Vagina (tissue), 2 donors: ENCODE measurements around the gene TRIM47. TPM values are rescaled to one million over a fixed set of nuclear protein-coding genes. Genes with fewer than 3 reads are reported as not detected.

ENCODE experiments used
- DNase-seq, 2 donors: peaks; one replicate each; pipeline ENCODE4 v3.0.0-alpha.2; 2017; ENCODE audit errors: extremely low spot score in 2 of 2
- H3K27ac ChIP-seq: fragments of 200-600 bp; sonication (generic); one replicate; pipeline ENCODE4 v1.5.1; 2019
- H3K27me3 ChIP-seq: fragments of 200-600 bp; sonication (generic); one replicate; pipeline ENCODE4 v1.5.1; 2019
- H3K36me3 ChIP-seq, 2 donors: fragments of 200-600 bp; sonication (generic); one replicate each; pipeline ENCODE4 v1.5.1; 2017 to 2019
- H3K4me1 ChIP-seq: fragments of 200-600 bp; sonication (generic); one replicate; pipeline ENCODE4 v1.5.1; 2019
- H3K4me3 ChIP-seq, 2 donors: fragments of 200-600 bp; sonication (generic); 1 replicate in 1 of 2; 2 replicates in 1 of 2; pipeline ENCODE4 v1.5.1; 2016 to 2019
- H3K9me3 ChIP-seq: fragments of 200-600 bp; sonication (generic); one replicate; pipeline ENCODE4 v1.5.1; 2019
- CTCF ChIP-seq, 3 experiments: fragments of 450-650 bp in 2 of 3; fragments of 200-600 bp in 1 of 3; sonication (generic) in 1 of 3; IDR thresholded peaks; one replicate each; pipeline ENCODE4 v1.5.1; 2017 to 2019; ENCODE audit warnings: antibody characterized with exemption in 3 of 3, mild to moderate bottlenecking in 2 of 3, moderate library complexity in 2 of 3
- POLR2A ChIP-seq, 2 donors: fragments of 450-650 bp; IDR thresholded peaks; one replicate each; pipeline ENCODE4 v1.6.1; 2017; ENCODE audit warnings: antibody characterized with exemption in 2 of 2, mild to moderate bottlenecking in 2 of 2, moderate library complexity in 2 of 2
- POLR2AphosphoS5 ChIP-seq, 2 donors: sonication (generic); formaldehyde crosslinking; IDR thresholded peaks; one replicate each; pipeline ENCODE4 v1.9.0; 2017; ENCODE audit warnings: antibody characterized with exemption in 2 of 2, mild to moderate bottlenecking in 2 of 2, low read depth in 1 of 2; ENCODE audit not compliant: insufficient read depth in 1 of 2
- intact Hi-C: fragments of 100-400 bp; cut with DNase I; formaldehyde crosslinking; loops from one replicate; pipeline ENCODE4 v1.15.1; 2023
- total RNA-seq: library from RNA; depleted of rRNA; stranded (reverse); fragments of >200 nt; gene quantifications from one replicate; pipeline ENCODE4 v1.2.3, GENCODE V29; 2016

The TRIM47 gene
- total RNA-seq, 1 donor from 2014 or later: 63.3 TPM

DNA sequence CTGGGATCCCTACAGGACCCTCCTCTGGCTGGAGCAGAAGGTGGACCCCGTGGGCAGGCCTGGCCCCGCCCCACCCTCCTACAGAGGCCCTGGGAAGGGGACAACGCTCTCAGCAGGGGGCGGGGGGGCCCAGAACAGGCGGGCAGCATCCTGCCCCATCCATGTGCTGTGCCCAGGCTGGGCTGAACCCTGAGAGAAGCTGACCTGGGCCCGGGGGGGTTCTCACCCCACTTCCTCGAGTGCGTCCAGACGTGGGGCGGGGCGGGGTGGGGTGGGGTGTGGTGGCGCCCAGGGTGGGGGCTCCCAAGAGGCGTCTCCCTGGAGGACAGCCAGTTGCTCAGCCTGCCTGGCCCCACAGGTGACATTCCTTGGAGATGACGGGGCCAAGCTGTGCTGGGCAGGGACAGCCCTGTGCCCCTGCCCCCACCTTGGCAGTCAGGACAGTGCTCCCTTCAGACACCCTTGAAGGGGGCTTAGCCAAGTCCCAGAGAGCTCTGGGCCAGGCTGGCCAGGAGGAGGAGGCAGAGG lies 33.8 kb downstream of the TRIM47 start:
- peak overlapping the region; percentile 93 for H3K27ac ChIP-seq
- peaks cover 8 to 36% of the 10 kb centered on the region in 2 donors for H3K36me3 ChIP-seq
- DNase-seq: no peak
- no peaks in the 10 kb centered on the region for H3K27me3 ChIP-seq
- no peak for TF ChIP-seq POLR2A (IDR thresholded peaks at IDR 0.05)
- H3K4me1 ChIP-seq: peaks cover 54% of the 10 kb centered on the region
- intact Hi-C loops: loop anchor here (5.0 kb wide), 2 partner anchors 48 to 67 kb away; a partner anchor contains a TSS
- no peaks in the 10 kb centered on the region for H3K9me3 ChIP-seq
- H3K4me3 ChIP-seq: peak overlapping the region; percentile 3 to 37

- no peak for DNase-seq
- TF ChIP-seq CTCF (IDR thresholded peaks at IDR 0.05) (no peak), POLR2AphosphoS5 (IDR thresholded peaks at IDR 0.05; ENCODE audit: insufficient read depth in 1 of 2, low read depth in 1 of 2) (peak in 1 of 2 donors; percentile 28)
- H3K27me3 ChIP-seq: no peaks in the 10 kb centered on the region
- peak within 1 kb of the TSS; percentile 93 for H3K27ac ChIP-seq
- peaks cover 8 to 29% of the 10 kb centered on the region in 2 donors for H3K36me3 ChIP-seq
- H3K9me3 ChIP-seq: no peaks in the 10 kb centered on the region
- intact Hi-C loops: no loop called here
- H3K4me1 ChIP-seq: peaks cover 46% of the 10 kb centered on the region
- peak within 1 kb of the TSS; percentile 3 to 37 for H3K4me3 ChIP-seq
Measured at GRCh38 chr17:75843577-75844529, 34.5 kb downstream of the TRIM47 start, which contains the start of gene UNC13D. Gene UNC13D, minus strand, starts transcription at chr17:75844404. Its CDS starts 67 bp downstream, at chr17:75844337.

- peaks cover 8 to 21% of the 10 kb centered on the region in 2 donors for H3K36me3 ChIP-seq
- no peak for DNase-seq
- H3K9me3 ChIP-seq: no peaks in the 10 kb centered on the region
- H3K27me3 ChIP-seq: no peaks in the 10 kb centered on the region
- peak overlapping the region; percentile 93 for H3K27ac ChIP-seq
- peaks cover 38% of the 10 kb centered on the region for H3K4me1 ChIP-seq
- intact Hi-C loops: no loop called here
- TF ChIP-seq CTCF (IDR thresholded peaks at IDR 0.05) (no peak), POLR2AphosphoS5 (IDR thresholded peaks at IDR 0.05; ENCODE audit: insufficient read depth in 1 of 2, low read depth in 1 of 2) (no peak), POLR2A (IDR thresholded peaks at IDR 0.05) (no peak)
- H3K4me3 ChIP-seq: peak overlapping the region; percentile 3 to 37
Measured at GRCh38 chr17:75842963-75843576, 35.3 kb downstream of the TRIM47 start.

- H3K36me3 ChIP-seq: peaks cover 7 to 15% of the 10 kb centered on the region in 2 donors
- peak overlapping the region in 1 of 2 donors; percentile 37 for H3K4me3 ChIP-seq
- peaks cover 32% of the 10 kb centered on the region for H3K4me1 ChIP-seq
- H3K27me3 ChIP-seq: no peaks in the 10 kb centered on the region
- no peaks in the 10 kb centered on the region for H3K9me3 ChIP-seq
- TF ChIP-seq POLR2A (IDR thresholded peaks at IDR 0.05) (no peak), CTCF (IDR thresholded peaks at IDR 0.05) (no peak), POLR2AphosphoS5 (IDR thresholded peaks at IDR 0.05; ENCODE audit: insufficient read depth in 1 of 2, low read depth in 1 of 2) (no peak)
- no peak for DNase-seq
- no peak overlapping the region for H3K27ac ChIP-seq
- intact Hi-C loops: no loop called here
Measured at GRCh38 chr17:75842411-75842810, 36.0 kb downstream of the TRIM47 start.

DNA sequence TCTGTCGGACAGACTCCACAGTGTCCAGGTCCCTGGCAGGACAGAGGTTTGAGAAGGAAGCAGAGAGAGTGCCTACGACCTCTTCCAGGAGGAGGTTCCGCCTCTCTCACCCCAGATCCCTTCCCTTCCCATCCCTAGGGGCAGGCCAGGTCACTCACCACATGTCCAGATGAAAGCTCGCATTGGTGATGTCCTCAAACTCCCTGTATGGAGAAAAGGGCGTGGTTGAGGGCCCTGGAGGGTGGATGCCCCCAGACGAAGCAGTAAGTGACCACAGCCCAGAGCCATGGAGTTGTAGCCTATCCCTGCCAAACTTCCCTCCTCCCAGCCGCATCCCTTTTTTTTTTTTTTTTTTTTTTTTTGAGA lies 37.6 kb downstream of the TRIM47 start:
- no peak overlapping the region for H3K4me3 ChIP-seq
- TF ChIP-seq POLR2A (IDR thresholded peaks at IDR 0.05): no peak
- no peak for TF ChIP-seq CTCF (IDR thresholded peaks at IDR 0.05)
- no peak for TF ChIP-seq POLR2AphosphoS5 (IDR thresholded peaks at IDR 0.05; ENCODE audit: insufficient read depth in 1 of 2, low read depth in 1 of 2)
- no peaks in the 10 kb centered on the region for H3K36me3 ChIP-seq
- DNase-seq: no peak
- H3K27me3 ChIP-seq: no peaks in the 10 kb centered on the region
- H3K4me1 ChIP-seq: peaks cover 16% of the 10 kb centered on the region
- H3K27ac ChIP-seq: no peak overlapping the region
- intact Hi-C loops: no loop called here
- no peaks in the 10 kb centered on the region for H3K9me3 ChIP-seq
